ENCODE measurements around the gene ABHD16A.

- no peak for TF ChIP-seq CTCF (conservative IDR thresholded peaks at IDR 0.05)
- TF ChIP-seq ZFX (IDR thresholded peaks at IDR 0.05): no peak
Observed at GRCh38 chr6:31727034-31727716, 24.1 kb upstream of the ABHD16A start.
